A549 (cell line): Measurements from ENCODE around the gene MAMSTR.
A peak's percentile ranks its signal among the peaks of the same experiment; 100 is the strongest.

Experiments used
- BCL3 ChIP-seq: fragments of >200 bp; sonication (Bioruptor Twin); formaldehyde crosslinking; IDR thresholded peaks from 3 replicates; pipeline ENCODE4 v1.6.1; 2016
- CBX8 ChIP-seq: fragments of 200-600 bp; sonication (generic); IDR thresholded peaks from 2 replicates; pipeline ENCODE4 v1.6.1; 2016
- CHD2 ChIP-seq: fragments of 150-350 bp; IDR thresholded peaks from 2 replicates; pipeline ENCODE4 v1.6.1; 2014; ENCODE audit warnings: low read length; ENCODE audit not compliant: partially characterized antibody
- CTCF ChIP-seq: fragments of >200 bp; sonication (Bioruptor Twin); formaldehyde crosslinking; IDR thresholded peaks from 3 replicates; pipeline ENCODE4 v1.5.1; 2016
- FOXS1 ChIP-seq: fragments of 250-450 bp; sonication (Bioruptor Pico); IDR thresholded peaks from 2 replicates; pipeline ENCODE4 v1.5.0; 2020; ENCODE audit warnings: mild to moderate bottlenecking, moderate library complexity
- HDAC2 ChIP-seq: fragments of 200-600 bp; sonication (generic); IDR thresholded peaks from 2 replicates; pipeline ENCODE4 v1.6.1; 2016
- HMGXB4 ChIP-seq: fragments of 250-450 bp; sonication (Bioruptor Pico); IDR thresholded peaks from 2 replicates; pipeline ENCODE4 v1.5.0; 2021; ENCODE audit warnings: mild to moderate bottlenecking, moderate library complexity, borderline replicate concordance
- HOXA7 ChIP-seq: fragments of 250-450 bp; sonication (Bioruptor Pico); IDR thresholded peaks from 2 replicates; pipeline ENCODE4 v1.5.0; 2020; ENCODE audit warnings: mild to moderate bottlenecking, moderate library complexity
- MAX ChIP-seq: IDR thresholded peaks from 2 replicates; pipeline ENCODE4 v1.6.1; 2012
- NPAS2 ChIP-seq: fragments of 250-450 bp; sonication (Bioruptor Pico); IDR thresholded peaks from 2 replicates; pipeline ENCODE4 v1.8.0; 2022; ENCODE audit warnings: mild to moderate bottlenecking, moderate library complexity, borderline replicate concordance
- RFX5 ChIP-seq: fragments of 450-650 bp; IDR thresholded peaks from 2 replicates; pipeline ENCODE4 v1.7.1; 2014; ENCODE audit warnings: antibody characterized with exemption, mild to moderate bottlenecking, moderate library complexity
- SMC3 ChIP-seq: fragments of >200 bp; sonication (Bioruptor Twin); formaldehyde crosslinking; IDR thresholded peaks from 3 replicates; pipeline ENCODE4 v1.6.1; 2018; ENCODE audit warnings: inconsistent platforms

GRCh38 chr19:48674921-48675824 is 44.4 kb downstream of the MAMSTR start:
- TF ChIP-seq CBX8 (no peak), CTCF (peak; percentile 95), HDAC2 (no peak), MAX (peak; percentile 47; the same call in 1 of the 2 replicates), BCL3 (no peak), SMC3 (peak; percentile 89), FOXS1 (no peak), CHD2 (no peak), RFX5 (peak; percentile 58; the same call in 1 of the 2 replicates), NPAS2 (CRISPR knock-in tag) (no peak), HMGXB4 (no peak), HOXA7 (CRISPR knock-in tag) (no peak)
